Prostate gland (tissue), 2 donors: ENCODE measurements around the gene SLC17A4.

ENCODE experiments used
- POLR2A ChIP-seq: fragments of 450-650 bp; IDR thresholded peaks from one replicate; pipeline ENCODE4 v1.6.1; 2016; ENCODE audit warnings: antibody characterized with exemption, mild to moderate bottlenecking
- POLR2AphosphoS5 ChIP-seq: sonication (generic); formaldehyde crosslinking; IDR thresholded peaks from one replicate; pipeline ENCODE4 v1.6.1; 2017; ENCODE audit warnings: antibody characterized with exemption
- TF ChIP-seq, protein P1 (sequence below), 4 experiments: fragments of 200-600 bp in 2 of 4; fragments of 450-650 bp in 2 of 4; sonication (generic) in 2 of 4; IDR thresholded peaks; 1 replicate in 3 of 4; 2 replicates in 1 of 4; pipeline ENCODE4 v1.5.1; 2016 to 2019; ENCODE audit warnings: antibody characterized with exemption in 4 of 4, mild to moderate bottlenecking in 2 of 4, moderate library complexity in 2 of 4

DNA sequence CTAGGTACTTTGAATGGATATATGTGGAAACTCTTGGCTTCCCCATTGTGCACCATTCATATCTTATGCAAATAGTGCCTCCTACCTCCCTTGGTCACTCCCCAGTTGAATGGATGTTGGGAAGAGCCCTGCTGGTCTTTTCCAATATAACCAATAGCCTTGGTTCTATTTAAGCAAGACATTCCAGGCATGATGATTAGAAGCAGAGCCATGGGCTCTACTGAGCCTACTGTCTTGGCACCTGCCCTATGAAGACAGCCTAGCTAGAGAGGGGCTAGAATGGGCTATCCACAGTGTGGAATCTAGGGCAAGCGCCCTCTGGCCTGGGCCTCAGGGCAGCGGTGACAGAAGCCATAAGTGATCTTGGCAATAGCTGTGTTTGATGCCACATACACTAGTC is 61.7 kb downstream of the SLC17A4 start:
- TF ChIP-seq, protein P1, sequence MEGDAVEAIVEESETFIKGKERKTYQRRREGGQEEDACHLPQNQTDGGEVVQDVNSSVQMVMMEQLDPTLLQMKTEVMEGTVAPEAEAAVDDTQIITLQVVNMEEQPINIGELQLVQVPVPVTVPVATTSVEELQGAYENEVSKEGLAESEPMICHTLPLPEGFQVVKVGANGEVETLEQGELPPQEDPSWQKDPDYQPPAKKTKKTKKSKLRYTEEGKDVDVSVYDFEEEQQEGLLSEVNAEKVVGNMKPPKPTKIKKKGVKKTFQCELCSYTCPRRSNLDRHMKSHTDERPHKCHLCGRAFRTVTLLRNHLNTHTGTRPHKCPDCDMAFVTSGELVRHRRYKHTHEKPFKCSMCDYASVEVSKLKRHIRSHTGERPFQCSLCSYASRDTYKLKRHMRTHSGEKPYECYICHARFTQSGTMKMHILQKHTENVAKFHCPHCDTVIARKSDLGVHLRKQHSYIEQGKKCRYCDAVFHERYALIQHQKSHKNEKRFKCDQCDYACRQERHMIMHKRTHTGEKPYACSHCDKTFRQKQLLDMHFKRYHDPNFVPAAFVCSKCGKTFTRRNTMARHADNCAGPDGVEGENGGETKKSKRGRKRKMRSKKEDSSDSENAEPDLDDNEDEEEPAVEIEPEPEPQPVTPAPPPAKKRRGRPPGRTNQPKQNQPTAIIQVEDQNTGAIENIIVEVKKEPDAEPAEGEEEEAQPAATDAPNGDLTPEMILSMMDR (IDR thresholded peaks at IDR 0.05), result no peak
- no peak for TF ChIP-seq POLR2AphosphoS5
- no peak for TF ChIP-seq POLR2A
